ENCODE results near the gene GPR63.

- no peak for TF ChIP-seq CTCF (IDR thresholded peaks at IDR 0.05; ENCODE audit: low read depth, low read length)
- no peak for TF ChIP-seq POLR2A (IDR thresholded peaks at IDR 0.05; ENCODE audit: extremely low read depth, insufficient read length)
- no peak for TF ChIP-seq MYC (IDR thresholded peaks at IDR 0.05; ENCODE audit: low read depth, low read length)
These were observed 27.2 kb upstream of the GPR63 start for GRCh38 chr6:96864216-96865054.

Measured in NB4 (cell line).